GM12878 (cell line): ENCODE data around the gene C1orf115. TPM values are rescaled to one million over a fixed set of nuclear protein-coding genes. Genes with fewer than 3 reads are reported as not detected.
A peak's percentile ranks its signal among the peaks of the same experiment; 100 is the strongest.

Source experiments
- ATAC-seq: fragments of 200-7000 bp; cut with Tn5 transposase; 3 replicates; pipeline ENCODE4 v1.9.1; 2020; ENCODE audit warnings: mild to moderate bottlenecking, moderate library complexity
- BruUV-seq: library from RNA; stranded (reverse); fragments of 400-500 nt; replicated peaks from 2 replicates; lab custom pipeline; 2021; lab: Mats Ljungman, UMichigan
- CTCF ChIA-PET: fragments of 300-600 bp; sonication (Branson Sonifier 250); formaldehyde crosslinking; extraction: SDS; loops from one replicate; lab custom pipeline; 2021; ENCODE audit warnings: inconsistent platforms; lab: Yijun Ruan, JAX
- POLR2A ChIA-PET: fragments of 350-600 bp; formaldehyde crosslinking; extraction: SDS; loops from one replicate; lab custom pipeline; 2021; ENCODE audit warnings: inconsistent platforms; lab: Charles Lee
- RAD21 ChIA-PET: fragments of 300-600 bp; sonication (Branson Sonifier 250); formaldehyde crosslinking; loops from one replicate; lab custom pipeline; 2023; ENCODE audit warnings: antibody characterized with exemption; ENCODE audit not compliant: unreplicated experiment; lab: Charles Lee
- SMC1A ChIA-PET: fragments of 300-600 bp; sonication (Branson Sonifier 250); formaldehyde crosslinking; loops from one replicate; lab custom pipeline; 2023; ENCODE audit not compliant: unreplicated experiment, uncharacterized antibody; lab: Charles Lee
- DNase-seq: peaks from one replicate; pipeline ENCODE4 v3.0.0-alpha.2; 2011; ENCODE audit warnings: low read depth, low spot score
- FAIRE-seq: peaks from 3 replicates; lab custom pipeline; 2011; peaks lifted over from hg19 to GRCh38; lab: Jason Lieb, UNC
- H2AFZ ChIP-seq: 2 replicates; pipeline ENCODE4 v1.6.0; 2011; ENCODE audit warnings: low read depth, low read length, control low read depth; ENCODE audit not compliant: control insufficient read depth
- H3K27ac ChIP-seq: 2 replicates; pipeline ENCODE4 v1.5.1; 2011; ENCODE audit warnings: control low read depth; ENCODE audit not compliant: control insufficient read depth, insufficient read depth
- H3K27me3 ChIP-seq, 2 experiments: replicated peaks in 1 of 2; 2 replicates each; pipeline versions ENCODE4 v1.6.0 to v1.6.1; 2011; ENCODE audit warnings: low read length in 1 of 2; ENCODE audit not compliant: control insufficient read depth in 2 of 2, insufficient read depth in 2 of 2
- H3K36me3 ChIP-seq, 2 experiments: 2 replicates each; pipeline ENCODE4 v1.5.1; 2011; ENCODE audit warnings: low read length in 1 of 2; ENCODE audit not compliant: control insufficient read depth in 2 of 2, insufficient read depth in 2 of 2
- H3K4me1 ChIP-seq: 2 replicates; pipeline ENCODE4 v1.6.1; 2011; ENCODE audit warnings: mild to moderate bottlenecking, low read length, moderate library complexity, mixed read lengths; ENCODE audit not compliant: control insufficient read depth, insufficient read depth
- H3K4me2 ChIP-seq: 2 replicates; pipeline ENCODE4 v1.6.0; 2011; ENCODE audit warnings: control low read depth; ENCODE audit not compliant: control insufficient read depth, insufficient read depth
- H3K4me3 ChIP-seq: fragments of 200-600 bp; sonication (generic); 2 replicates; pipeline ENCODE4 v1.5.1; 2016
- H3K79me2 ChIP-seq: 2 replicates; pipeline ENCODE4 v1.6.0; 2011; ENCODE audit warnings: low read length; ENCODE audit not compliant: control insufficient read depth, insufficient read depth
- H3K9ac ChIP-seq: 2 replicates; pipeline ENCODE4 v1.8.0; 2011; ENCODE audit warnings: low read length, control low read depth, mixed read lengths; ENCODE audit not compliant: control insufficient read depth, insufficient read depth
- H3K9me3 ChIP-seq: replicated peaks from 3 replicates; pipeline ENCODE4 v1.5.1; 2011; ENCODE audit warnings: mild to moderate bottlenecking, low read length; ENCODE audit not compliant: control insufficient read depth, insufficient read depth
- H4K20me1 ChIP-seq: 2 replicates; pipeline ENCODE4 v1.6.0; 2011; ENCODE audit not compliant: control insufficient read depth, insufficient read depth
- CHD1 ChIP-seq: IDR thresholded peaks from 2 replicates; pipeline ENCODE4 v1.6.1; 2012; ENCODE audit warnings: low read depth, low read length, improper control_type of control experiment
- CTCF ChIP-seq, 3 experiments: IDR thresholded peaks in 2 of 3; conservative IDR thresholded peaks in 1 of 3; 2 replicates each; pipeline ENCODE4 v1.5.1; 2011; ENCODE audit warnings: low read depth in 3 of 3, low read length in 3 of 3, mild to moderate bottlenecking in 3 of 3, control low read depth in 2 of 3, moderate library complexity in 2 of 3, inconsistent platforms in 1 of 3, mixed read lengths in 1 of 3; ENCODE audit not compliant: control insufficient read depth in 2 of 3, insufficient read depth in 1 of 3; ENCODE audit errors: extremely low read depth in 1 of 3
- EGR1 ChIP-seq, 2 experiments: IDR thresholded peaks; 1 replicate in 1 of 2; 2 replicates in 1 of 2; pipeline ENCODE4 v1.6.1; 2011 to 2012; ENCODE audit warnings: low read depth in 2 of 2, low read length in 2 of 2, borderline replicate concordance in 1 of 2, mild to moderate bottlenecking in 1 of 2, moderate library complexity in 1 of 2
- ETV6 ChIP-seq, 2 experiments: fragments of 450-650 bp in 1 of 2; IDR thresholded peaks in 1 of 2; conservative IDR thresholded peaks in 1 of 2; 2 replicates each; pipeline ENCODE4 v1.6.1; 2014; ENCODE audit warnings: antibody characterized with exemption in 1 of 2, borderline replicate concordance in 1 of 2, low read depth in 1 of 2, mild to moderate bottlenecking in 1 of 2, moderate library complexity in 1 of 2
- FOXM1 ChIP-seq: IDR thresholded peaks from 2 replicates; pipeline ENCODE4 v1.6.1; 2012; ENCODE audit warnings: low read depth, mild to moderate bottlenecking, inconsistent platforms, low read length, moderate library complexity
- IRF3 ChIP-seq: fragments of 450-650 bp; IDR thresholded peaks from 2 replicates; pipeline ENCODE4 v1.6.1; 2014; ENCODE audit warnings: mild to moderate bottlenecking
- NFIC ChIP-seq: IDR thresholded peaks from 2 replicates; pipeline ENCODE4 v1.6.1; 2012; ENCODE audit warnings: low read depth, mild to moderate bottlenecking, inconsistent platforms, low read length, moderate library complexity
- NR2F1 ChIP-seq: fragments of 450-650 bp; conservative IDR thresholded peaks from 2 replicates; pipeline ENCODE4 v1.6.1; 2017; ENCODE audit warnings: mild to moderate bottlenecking
- NRF1 ChIP-seq: conservative IDR thresholded peaks from 2 replicates; pipeline ENCODE4 v1.6.1; 2011; ENCODE audit warnings: mild to moderate bottlenecking, low read depth, low read length, improper control_type of control experiment
- PAX5 ChIP-seq: IDR thresholded peaks from 2 replicates; pipeline ENCODE4 v1.6.1; 2011; ENCODE audit warnings: low read depth, low read length, borderline replicate concordance
- PBX3 ChIP-seq: IDR thresholded peaks from 2 replicates; pipeline ENCODE4 v1.6.1; 2011; ENCODE audit warnings: mild to moderate bottlenecking, low read depth, low read length, moderate library complexity; ENCODE audit not compliant: insufficient replicate concordance
- POLR2AphosphoS5 ChIP-seq: IDR thresholded peaks from 2 replicates; pipeline ENCODE4 v1.6.1; 2011; ENCODE audit warnings: mild to moderate bottlenecking, low read length, inconsistent platforms
- POU2F2 ChIP-seq: IDR thresholded peaks from 3 replicates; pipeline ENCODE4 v1.6.1; 2011; ENCODE audit warnings: low read depth, mild to moderate bottlenecking, low read length, borderline replicate concordance
- SP1 ChIP-seq: IDR thresholded peaks from one replicate; pipeline ENCODE4 v1.6.1; 2011; ENCODE audit warnings: low read depth, low read length
- SPI1 ChIP-seq: IDR thresholded peaks from 2 replicates; pipeline ENCODE4 v1.6.1; 2011; ENCODE audit warnings: low read depth, mild to moderate bottlenecking, low read length, moderate library complexity, borderline replicate concordance; ENCODE audit not compliant: insufficient read depth
- SREBF1 ChIP-seq: IDR thresholded peaks from 2 replicates; pipeline ENCODE4 v1.6.1; 2012; ENCODE audit warnings: mild to moderate bottlenecking, low read length
- TCF3 ChIP-seq: IDR thresholded peaks from 2 replicates; pipeline ENCODE4 v1.6.1; 2012; ENCODE audit warnings: low read depth, mild to moderate bottlenecking, low read length, borderline replicate concordance; ENCODE audit not compliant: insufficient read depth
- ZNF217 ChIP-seq: fragments of 450-650 bp; IDR thresholded peaks from 2 replicates; pipeline ENCODE4 v1.6.1; 2017; ENCODE audit warnings: antibody characterized with exemption, mild to moderate bottlenecking
- ZNF24 ChIP-seq: fragments of 450-650 bp; IDR thresholded peaks from 2 replicates; pipeline ENCODE4 v1.6.1; 2017; ENCODE audit warnings: antibody characterized with exemption, mild to moderate bottlenecking
- ZZZ3 ChIP-seq: IDR thresholded peaks from 2 replicates; pipeline ENCODE4 v1.6.1; 2011; ENCODE audit warnings: low read depth; ENCODE audit not compliant: control insufficient read depth, insufficient read length
- WGBS: methylation state at CpG from one replicate; pipeline ENCODE4 v1.1.6; 2016; ENCODE audit warnings: low lambda C conversion rate; ENCODE audit not compliant: insufficient replicate concordance, insufficient coverage; ENCODE audit errors: missing lambda C conversion rate; 5-methylcytosine and 5-hydroxymethylcytosine counted together
- in situ Hi-C: fragments of 300-500 bp; cut with MboI; formaldehyde crosslinking; loops from 9 replicates; pipeline ENCODE4 v1.14.3; 2018; ENCODE audit warnings: mixed read lengths
- intact Hi-C: fragments of 100-400 bp; cut with micrococcal nuclease; formaldehyde crosslinking; loops from one replicate; pipeline ENCODE4 v1.14.2; 2022; ENCODE audit not compliant: unreplicated experiment
- polyA plus RNA-seq, 11 experiments: library from polyadenylated mRNA; depleted of rRNA in 4 of 11; unstranded in 6 of 11; stranded (reverse) in 5 of 11; fragments of >200 nt; fragmentation: Nextera tagmentation in 4 of 11; fragmentation: Illumina TruSeq in 1 of 11; extraction: Ambion mirVana in 4 of 11; extraction: Trizol in 1 of 11; gene quantifications; 1 replicate in 1 of 11; 2 replicates in 10 of 11; pipeline versions ENCODE4 v1.2.1 to v1.2.3, GENCODE V29; 2011 to 2016; ENCODE audit warnings: inconsistent platforms in 2 of 11, missing spikeins in 2 of 11, low read depth in 1 of 11
- total RNA-seq, 4 experiments: library from RNA; depleted of rRNA in 3 of 4; stranded (reverse); fragments of >200 nt in 3 of 4; fragmentation: Illumina TruSeq in 1 of 4; extraction: Trizol in 1 of 4; gene quantifications; 2 replicates each; pipeline versions ENCODE4 v1.2.1 to v1.2.3, GENCODE V29; 2013 to 2021

Gene C1orf115
- total and polyA plus RNA-seq, 10 of the 15 experiments (the other 5 are each of a cell fraction or from before 2014, with no cell fraction given), result 0.52 to 5.0 (median 4.1) TPM

- SMC1A ChIA-PET, result interaction anchor here (0.5 to 4.0 kb wide), 29 partner anchors 9 to 1515 kb away, joined by 3 to 27 read pairs (median 4); partner anchors contain the start of gene C1orf115
- Histone ChIP-seq H3K9me3 (no peaks in the 10 kb centered on the region), H2AFZ (no peak overlapping the region; the same call in none of the 2 replicates), H3K4me1 (no peaks in the 10 kb centered on the region), H3K4me3 (no peak overlapping the region), H3K4me2 (no peak overlapping the region), H3K9ac (no peak overlapping the region), H3K36me3 (no peaks in the 10 kb centered on the region), H3K27me3 (no peaks in the 10 kb centered on the region), H3K27ac (no peak overlapping the region), H3K79me2 (no peaks in the 10 kb centered on the region), H4K20me1 (no peaks in the 10 kb centered on the region)
- in situ Hi-C loops, result no loop called here
- 5% methylated on average over 15 of the region's 15 CpGs for WGBS
- RAD21 ChIA-PET, result interaction anchor here (0.6 to 3.4 kb wide), 31 partner anchors 10 to 546 kb away, joined by 3 to 31 read pairs (median 4); partner anchors contain the start of genes C1orf115, MTARC2 and RAB3GAP2
- CTCF ChIA-PET, result interaction anchor here (0.5 to 3.6 kb wide), 49 partner anchors 9 to 872 kb away, joined by 3 to 52 read pairs (median 5); partner anchors contain the start of gene MTARC2
- peak; percentile 13 for DNase-seq
- FAIRE-seq, result peak; percentile 86
- intact Hi-C loops, result loop anchor here (1.0 to 2.0 kb wide), 3 partner anchors 42 to 53 kb away; partner anchors contain the start of gene C1orf115
- POLR2A ChIA-PET, result interaction anchor here (0.7 to 1.5 kb wide), 2 partner anchors 10 to 43 kb away, joined by 3 to 5 read pairs; partner anchors contain the start of gene C1orf115
- no TSS peak for BruUV-seq
- peak; percentile 96 for ATAC-seq
- peak; percentile 78 to 81 (median 80) for TF ChIP-seq CTCF (IDR thresholded peaks at IDR 0.05 in 2 of 3, conservative IDR thresholded peaks at IDR 0.05 in 1 of 3; ENCODE audit: control insufficient read depth in 2 of 3, extremely low read depth in 1 of 3, insufficient read depth in 1 of 3, low read depth in 3 of 3, low read length in 3 of 3)
- no peak for TF ChIP-seq NFIC
- no peak for TF ChIP-seq ZNF24
- TF ChIP-seq PBX3, result no peak
- TF ChIP-seq NRF1, result no peak
- TF ChIP-seq FOXM1, result peak; percentile 27; the same call in 1 of the 2 replicates
- no peak for TF ChIP-seq CHD1
- TF ChIP-seq SP1, result no peak
- TF ChIP-seq ZNF217, result no peak
- no peak for TF ChIP-seq ZZZ3
- TF ChIP-seq SREBF1, result no peak
- 0 out of 3 replicates have a peak, but pooled peaks of 1 of the 2 experiments have one; percentile 8 for TF ChIP-seq EGR1 (IDR thresholded peaks at IDR 0.05; ENCODE audit: borderline replicate concordance in 1 of 2, low read depth in 2 of 2, low read length in 2 of 2)
- no peak for TF ChIP-seq NR2F1
- TF ChIP-seq ETV6 (conservative IDR thresholded peaks at IDR 0.05 in 1 of 2, IDR thresholded peaks at IDR 0.05 in 1 of 2; ENCODE audit: borderline replicate concordance in 1 of 2, low read depth in 1 of 2), result peak in 1 of 2 experiments; percentile 93; a peak in 2 of 4 replicates
- TF ChIP-seq PAX5, result no peak
- no peak for TF ChIP-seq IRF3
- TF ChIP-seq TCF3, result no peak
- peak; percentile 55; the same call in 1 of the 3 replicates for TF ChIP-seq POU2F2
- TF ChIP-seq SPI1, result peak; percentile 28; the same call in 1 of the 2 replicates
- no peak for TF ChIP-seq POLR2AphosphoS5
These were observed 43.0 kb downstream of the C1orf115 start for GRCh38 chr1:220733086-220733601.
